OCI-LY1 (cell line): ENCODE data around the gene NDST3.

Experiments
- EZH2 ChIP-seq: fragments of 200-600 bp; sonication (generic), shearing (Covaris generic); IDR thresholded peaks from 2 replicates; pipeline ENCODE4 v1.8.0; 2017; ENCODE audit warnings: borderline replicate concordance, mixed run types, mild to moderate bottlenecking, antibody characterized with exemption, low read length, moderate library complexity, mixed read lengths
- TF ChIP-seq, protein P1 (sequence below): fragments of 200-600 bp; sonication (generic), shearing (Covaris generic); IDR thresholded peaks from 2 replicates; pipeline ENCODE4 v1.5.1; 2017; ENCODE audit warnings: mild to moderate bottlenecking, antibody characterized with exemption, low read length, moderate library complexity, mixed read lengths

- TF ChIP-seq, protein P1, sequence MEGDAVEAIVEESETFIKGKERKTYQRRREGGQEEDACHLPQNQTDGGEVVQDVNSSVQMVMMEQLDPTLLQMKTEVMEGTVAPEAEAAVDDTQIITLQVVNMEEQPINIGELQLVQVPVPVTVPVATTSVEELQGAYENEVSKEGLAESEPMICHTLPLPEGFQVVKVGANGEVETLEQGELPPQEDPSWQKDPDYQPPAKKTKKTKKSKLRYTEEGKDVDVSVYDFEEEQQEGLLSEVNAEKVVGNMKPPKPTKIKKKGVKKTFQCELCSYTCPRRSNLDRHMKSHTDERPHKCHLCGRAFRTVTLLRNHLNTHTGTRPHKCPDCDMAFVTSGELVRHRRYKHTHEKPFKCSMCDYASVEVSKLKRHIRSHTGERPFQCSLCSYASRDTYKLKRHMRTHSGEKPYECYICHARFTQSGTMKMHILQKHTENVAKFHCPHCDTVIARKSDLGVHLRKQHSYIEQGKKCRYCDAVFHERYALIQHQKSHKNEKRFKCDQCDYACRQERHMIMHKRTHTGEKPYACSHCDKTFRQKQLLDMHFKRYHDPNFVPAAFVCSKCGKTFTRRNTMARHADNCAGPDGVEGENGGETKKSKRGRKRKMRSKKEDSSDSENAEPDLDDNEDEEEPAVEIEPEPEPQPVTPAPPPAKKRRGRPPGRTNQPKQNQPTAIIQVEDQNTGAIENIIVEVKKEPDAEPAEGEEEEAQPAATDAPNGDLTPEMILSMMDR, result no peak
- no peak for TF ChIP-seq EZH2
Measured at GRCh38 chr4:118035309-118035708, 1.0 kb downstream of the NDST3 start.
